LNCaP clone FGC (cell line): ENCODE data around the gene C6orf47.

Experiments
- DNase-seq: peaks from one replicate; pipeline ENCODE4 v3.0.0-alpha.2; 2011; ENCODE audit warnings: low read depth
- H3K4me3 ChIP-seq: 2 replicates; pipeline ENCODE4 v1.5.1; 2011; ENCODE audit warnings: mild to moderate bottlenecking, low read depth, low read length, control low read depth
- TF ChIP-seq, protein P1 (sequence below): IDR thresholded peaks from 2 replicates; pipeline ENCODE4 v1.5.1; 2012; ENCODE audit warnings: mild to moderate bottlenecking; ENCODE audit not compliant: control insufficient read depth, insufficient read depth; ENCODE audit errors: extremely low read depth

C6orf47 gene

DNA sequence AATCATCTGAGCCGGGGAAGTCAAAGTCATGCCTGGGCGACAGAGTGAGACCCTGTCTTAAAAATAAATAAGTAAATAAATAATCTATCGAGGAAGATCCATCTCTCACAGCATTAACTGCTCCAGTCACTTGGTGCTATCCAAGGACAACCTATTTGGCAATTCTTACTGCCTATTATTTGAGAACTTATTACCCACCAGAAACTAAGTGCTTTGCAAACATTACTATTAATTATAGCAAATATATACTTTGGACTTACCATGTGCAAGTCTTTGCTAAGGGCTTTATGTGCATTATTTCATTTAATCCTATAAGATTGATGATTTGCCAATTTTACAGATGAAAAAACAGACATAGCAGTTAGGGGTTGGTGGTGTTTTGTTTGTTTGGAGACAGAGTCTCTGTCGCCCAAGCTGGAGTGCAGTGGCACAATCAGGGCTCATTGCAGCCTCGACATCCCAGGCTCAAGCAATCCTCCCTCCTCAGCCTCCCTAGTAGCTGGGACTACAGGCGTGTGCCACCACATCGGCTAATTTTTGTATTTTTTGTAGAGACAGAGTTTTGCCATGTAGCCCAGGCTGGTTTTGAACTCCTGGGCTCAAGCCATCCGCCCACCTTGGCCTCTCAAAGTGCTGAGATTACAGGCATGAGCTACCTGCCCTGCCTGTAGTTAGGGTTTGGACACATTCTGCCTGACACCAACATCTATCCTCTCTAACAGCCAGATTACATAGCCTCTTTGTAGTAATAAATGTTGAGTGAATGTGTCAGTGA, 5.8 kb downstream of the C6orf47 start:
- no peak for DNase-seq
- no peak overlapping the region for H3K4me3 ChIP-seq
- TF ChIP-seq, protein P1, sequence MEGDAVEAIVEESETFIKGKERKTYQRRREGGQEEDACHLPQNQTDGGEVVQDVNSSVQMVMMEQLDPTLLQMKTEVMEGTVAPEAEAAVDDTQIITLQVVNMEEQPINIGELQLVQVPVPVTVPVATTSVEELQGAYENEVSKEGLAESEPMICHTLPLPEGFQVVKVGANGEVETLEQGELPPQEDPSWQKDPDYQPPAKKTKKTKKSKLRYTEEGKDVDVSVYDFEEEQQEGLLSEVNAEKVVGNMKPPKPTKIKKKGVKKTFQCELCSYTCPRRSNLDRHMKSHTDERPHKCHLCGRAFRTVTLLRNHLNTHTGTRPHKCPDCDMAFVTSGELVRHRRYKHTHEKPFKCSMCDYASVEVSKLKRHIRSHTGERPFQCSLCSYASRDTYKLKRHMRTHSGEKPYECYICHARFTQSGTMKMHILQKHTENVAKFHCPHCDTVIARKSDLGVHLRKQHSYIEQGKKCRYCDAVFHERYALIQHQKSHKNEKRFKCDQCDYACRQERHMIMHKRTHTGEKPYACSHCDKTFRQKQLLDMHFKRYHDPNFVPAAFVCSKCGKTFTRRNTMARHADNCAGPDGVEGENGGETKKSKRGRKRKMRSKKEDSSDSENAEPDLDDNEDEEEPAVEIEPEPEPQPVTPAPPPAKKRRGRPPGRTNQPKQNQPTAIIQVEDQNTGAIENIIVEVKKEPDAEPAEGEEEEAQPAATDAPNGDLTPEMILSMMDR, result no peak

- no peak for DNase-seq
- TF ChIP-seq, protein P1, result no peak
- peak overlapping the region; percentile 80 for H3K4me3 ChIP-seq
Observed at GRCh38 chr6:31652925-31653724, 7.5 kb downstream of the C6orf47 start.

GRCh38 chr6:31651602-31652191, 8.9 kb downstream of the C6orf47 start:
- TF ChIP-seq, protein P1, result no peak
- peak overlapping the region; percentile 80 for H3K4me3 ChIP-seq
- peak; percentile 77 for DNase-seq

- no peak for DNase-seq
- TF ChIP-seq, protein P1, result no peak
- no peak overlapping the region for H3K4me3 ChIP-seq
Observed at GRCh38 chr6:31645325-31645724, 15.3 kb downstream of the C6orf47 start.

GRCh38 chr6:31643818-31644454, 16.6 kb downstream of the C6orf47 start:
- DNase-seq, result no peak
- TF ChIP-seq, protein P1, result no peak
- H3K4me3 ChIP-seq, result no peak overlapping the region

DNA sequence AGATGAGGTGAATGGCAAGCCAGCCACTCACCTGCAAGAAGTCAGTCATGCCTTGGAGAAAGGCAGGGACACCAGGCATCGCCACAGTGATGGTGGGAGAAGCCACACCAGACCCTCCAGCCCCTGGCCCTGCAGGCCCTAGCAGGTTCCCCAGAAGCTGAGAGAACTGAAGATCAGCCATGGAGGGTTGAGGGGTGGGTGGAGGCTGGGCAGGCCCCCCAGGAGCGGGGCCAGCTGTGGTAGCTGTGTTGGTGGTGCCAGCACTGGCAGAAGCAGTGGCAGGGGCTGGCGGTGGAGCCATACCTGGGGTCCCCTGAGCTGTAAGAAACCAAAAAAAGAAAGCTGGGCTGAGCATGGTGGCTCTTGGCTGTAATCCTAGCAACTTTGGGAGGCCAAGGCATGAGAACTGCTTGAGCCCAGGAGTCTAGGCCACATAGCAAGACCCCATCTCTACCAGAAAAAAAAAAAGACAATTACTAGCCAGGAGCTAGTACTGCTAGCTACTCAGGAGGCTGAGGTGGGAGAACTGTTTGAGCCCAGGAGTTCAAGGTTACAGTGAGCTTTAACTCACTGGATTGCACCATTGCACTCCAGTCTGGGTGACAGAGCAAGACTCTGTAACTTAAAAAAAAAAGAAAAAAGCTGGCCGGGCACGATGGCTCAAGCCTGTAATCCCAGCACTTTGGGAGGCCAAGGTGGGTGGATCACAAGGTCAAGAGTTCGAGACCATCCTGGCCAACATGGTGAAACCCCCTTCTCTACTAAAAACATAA, 17.6 kb downstream of the C6orf47 start:
- TF ChIP-seq, protein P1, result no peak
- no peak overlapping the region for H3K4me3 ChIP-seq
- DNase-seq, result no peak
